Progenitor cell of endocrine pancreas (in vitro differentiated cells): ENCODE data around the gene ATP6V0B. TPM values are rescaled to one million over a fixed set of nuclear protein-coding genes. Genes with fewer than 3 reads are reported as not detected.

Source experiments
- DNase-seq: peaks from one replicate; pipeline ENCODE4 v3.0.0; 2021; ENCODE audit warnings: low spot score; ENCODE audit not compliant: unreplicated experiment
- H3K27ac Mint-ChIP-seq: 2 replicates; pipeline ENCODE4 v1.8.0; 2021; ENCODE audit warnings: mild to moderate bottlenecking, moderate library complexity, mixed read lengths
- H3K27me3 Mint-ChIP-seq: 2 replicates; pipeline ENCODE4 v1.8.0; 2021; ENCODE audit warnings: mixed read lengths
- H3K36me3 Mint-ChIP-seq: 2 replicates; pipeline ENCODE4 v1.8.0; 2022; ENCODE audit warnings: mixed read lengths; ENCODE audit not compliant: insufficient read depth
- H3K4me1 Mint-ChIP-seq: 2 replicates; pipeline ENCODE4 v1.8.0; 2021; ENCODE audit warnings: low read depth, mixed read lengths
- H3K4me3 Mint-ChIP-seq: 2 replicates; pipeline ENCODE4 v1.8.0; 2021; ENCODE audit warnings: low read depth, mild to moderate bottlenecking, moderate library complexity, mixed read lengths
- H3K9me3 Mint-ChIP-seq: 2 replicates; pipeline ENCODE4 v1.8.0; 2021; ENCODE audit warnings: low read depth, mixed read lengths
- total RNA-seq: library from RNA; stranded (reverse); gene quantifications from 2 replicates; pipeline ENCODE4 v1.2.1, GENCODE V29; 2021
- TF ChIP-seq, protein P1 (sequence below): fragments of 200-600 bp; sonication (generic); IDR thresholded peaks from one replicate; pipeline ENCODE4 v1.5.0; 2021; ENCODE audit warnings: antibody characterized with exemption, mild to moderate bottlenecking; ENCODE audit not compliant: unreplicated experiment

Gene ATP6V0B
- total RNA-seq, 1 donor from 2014 or later = 104 TPM

GRCh38 chr1:43982241-43982640 is 7.5 kb downstream of the ATP6V0B start:
- Mint-ChIP-seq H3K9me3 (no peaks in the 10 kb centered on the region), H3K4me1 (peaks cover 35% of the 10 kb centered on the region), H3K27me3 (no peaks in the 10 kb centered on the region), H3K4me3 (no peak overlapping the region), H3K36me3 (peaks cover 22% of the 10 kb centered on the region), H3K27ac (no peak overlapping the region)
- DNase-seq = no peak
- TF ChIP-seq, protein P1, sequence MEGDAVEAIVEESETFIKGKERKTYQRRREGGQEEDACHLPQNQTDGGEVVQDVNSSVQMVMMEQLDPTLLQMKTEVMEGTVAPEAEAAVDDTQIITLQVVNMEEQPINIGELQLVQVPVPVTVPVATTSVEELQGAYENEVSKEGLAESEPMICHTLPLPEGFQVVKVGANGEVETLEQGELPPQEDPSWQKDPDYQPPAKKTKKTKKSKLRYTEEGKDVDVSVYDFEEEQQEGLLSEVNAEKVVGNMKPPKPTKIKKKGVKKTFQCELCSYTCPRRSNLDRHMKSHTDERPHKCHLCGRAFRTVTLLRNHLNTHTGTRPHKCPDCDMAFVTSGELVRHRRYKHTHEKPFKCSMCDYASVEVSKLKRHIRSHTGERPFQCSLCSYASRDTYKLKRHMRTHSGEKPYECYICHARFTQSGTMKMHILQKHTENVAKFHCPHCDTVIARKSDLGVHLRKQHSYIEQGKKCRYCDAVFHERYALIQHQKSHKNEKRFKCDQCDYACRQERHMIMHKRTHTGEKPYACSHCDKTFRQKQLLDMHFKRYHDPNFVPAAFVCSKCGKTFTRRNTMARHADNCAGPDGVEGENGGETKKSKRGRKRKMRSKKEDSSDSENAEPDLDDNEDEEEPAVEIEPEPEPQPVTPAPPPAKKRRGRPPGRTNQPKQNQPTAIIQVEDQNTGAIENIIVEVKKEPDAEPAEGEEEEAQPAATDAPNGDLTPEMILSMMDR = no peak

DNA sequence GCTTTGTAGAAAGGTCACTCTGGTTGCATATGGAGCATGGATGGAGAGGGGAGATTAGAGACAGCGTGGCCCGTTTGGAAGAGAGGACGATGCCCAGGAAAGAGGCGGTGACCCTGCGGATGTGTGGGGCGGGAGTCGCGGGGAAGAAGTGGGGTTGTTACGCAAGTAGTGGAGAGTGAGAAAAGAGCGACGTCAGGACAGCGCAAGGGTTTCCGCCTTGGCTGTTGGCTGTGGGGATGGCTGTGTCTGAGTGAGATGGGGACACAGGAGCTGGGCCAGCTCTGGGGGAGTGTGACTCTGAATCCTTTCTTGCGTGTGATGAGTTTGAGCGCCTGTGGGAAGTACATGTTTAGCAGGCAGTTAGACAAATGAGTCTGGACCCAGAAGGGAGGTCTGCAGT is 8.0 kb downstream of the ATP6V0B start:
- Mint-ChIP-seq H3K36me3 (peaks cover 17% of the 10 kb centered on the region), H3K4me1 (peaks cover 37% of the 10 kb centered on the region), H3K27me3 (no peaks in the 10 kb centered on the region), H3K27ac (no peak overlapping the region), H3K9me3 (no peaks in the 10 kb centered on the region), H3K4me3 (no peak overlapping the region)
- no peak for DNase-seq
- TF ChIP-seq, protein P1 = no peak

DNA sequence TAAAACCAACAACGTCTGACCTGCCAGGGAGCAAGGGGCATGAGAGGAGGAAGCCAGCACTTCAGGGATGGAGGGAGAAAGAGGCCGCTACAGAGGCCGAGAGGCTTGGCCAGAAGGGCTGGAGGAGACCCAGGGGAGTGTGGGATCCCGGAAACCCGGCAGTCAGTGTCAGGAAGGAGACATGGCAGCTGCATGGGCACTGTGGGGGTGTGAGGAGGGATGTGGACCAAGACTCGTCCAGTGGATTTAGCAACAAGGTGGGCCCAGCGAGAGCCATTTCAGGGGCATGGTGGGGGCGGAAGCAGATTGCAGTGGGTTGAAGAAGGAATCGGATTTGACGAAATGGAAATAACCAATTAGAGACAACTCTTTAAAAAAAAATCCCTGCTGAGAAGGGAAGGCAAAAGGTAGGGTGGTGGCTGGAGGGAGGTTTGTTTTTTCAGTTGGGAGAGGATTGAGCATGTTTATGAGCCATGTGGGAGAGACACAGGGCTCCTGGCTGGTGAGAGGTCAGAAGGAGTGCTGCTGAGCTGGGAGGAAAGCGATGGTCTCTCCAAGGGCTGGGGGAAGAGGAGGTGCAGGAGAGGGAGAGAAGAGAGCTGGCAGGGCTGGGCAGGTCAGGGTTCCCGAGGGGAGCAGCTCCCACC is 8.6 kb downstream of the ATP6V0B start:
- H3K27me3 Mint-ChIP-seq = no peaks in the 10 kb centered on the region
- TF ChIP-seq, protein P1 = no peak
- no peaks in the 10 kb centered on the region for H3K9me3 Mint-ChIP-seq
- H3K36me3 Mint-ChIP-seq = peaks cover 16% of the 10 kb centered on the region
- DNase-seq = no peak
- no peak overlapping the region for H3K4me3 Mint-ChIP-seq
- H3K27ac Mint-ChIP-seq = peak overlapping the region; percentile 49
- peaks cover 35% of the 10 kb centered on the region for H3K4me1 Mint-ChIP-seq

- TF ChIP-seq, protein P1 = no peak
- Mint-ChIP-seq H3K4me3 (no peak overlapping the region), H3K9me3 (no peaks in the 10 kb centered on the region), H3K36me3 (peaks cover 16% of the 10 kb centered on the region), H3K27ac (no peak overlapping the region), H3K4me1 (peaks cover 29% of the 10 kb centered on the region), H3K27me3 (no peaks in the 10 kb centered on the region)
- no peak for DNase-seq
Measured at GRCh38 chr1:43984855-43985254, 10.1 kb downstream of the ATP6V0B start.

DNA sequence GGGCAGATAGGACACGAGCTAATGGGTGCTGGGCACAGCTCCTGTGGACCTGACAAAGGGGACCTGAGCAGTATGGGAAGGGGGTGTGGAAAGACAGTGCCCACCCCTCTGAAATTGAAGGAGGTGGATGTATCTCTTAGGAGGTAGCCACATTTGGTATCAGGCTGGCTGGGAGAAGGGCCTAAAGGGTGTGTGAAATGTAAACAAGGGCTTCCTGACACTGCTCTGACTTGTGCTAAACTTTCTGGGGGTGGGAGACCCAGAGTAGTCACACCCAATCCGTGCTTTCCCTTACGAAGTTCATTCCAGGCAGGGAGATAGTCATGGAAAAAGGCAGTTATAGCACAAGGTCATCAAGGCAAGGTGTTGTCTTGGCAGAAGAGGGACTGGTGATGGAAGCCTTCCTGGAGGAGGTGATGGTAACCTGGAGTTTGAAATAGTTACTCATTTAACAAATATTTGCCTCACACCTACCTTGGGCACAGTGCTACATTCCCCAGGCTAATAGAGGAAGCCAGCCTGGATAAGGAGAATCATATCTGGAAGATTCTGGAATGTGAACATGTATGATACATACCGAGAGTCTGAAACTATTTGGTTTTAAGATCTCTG is 11.3 kb downstream of the ATP6V0B start:
- no peaks in the 10 kb centered on the region for H3K27me3 Mint-ChIP-seq
- peaks cover 16% of the 10 kb centered on the region for H3K36me3 Mint-ChIP-seq
- no peak for DNase-seq
- H3K9me3 Mint-ChIP-seq = no peaks in the 10 kb centered on the region
- TF ChIP-seq, protein P1 = no peak
- H3K4me3 Mint-ChIP-seq = no peak overlapping the region
- H3K4me1 Mint-ChIP-seq = peaks cover 24% of the 10 kb centered on the region
- peak overlapping the region; percentile 50 for H3K27ac Mint-ChIP-seq
